Peyer's patch (tissue), 4 donors: ENCODE results near the gene BARHL2. TPM values are rescaled to one million over a fixed set of nuclear protein-coding genes. Genes with fewer than 3 reads are reported as not detected.

ENCODE experiments used
- DNase-seq, 3 donors: peaks; one replicate each; pipeline ENCODE4 v3.0.0-alpha.2; 2017 to 2019
- H3K27ac ChIP-seq, 4 donors: fragments of 200-600 bp; sonication (generic); one replicate each; pipeline ENCODE4 v1.5.1; 2016 to 2019
- H3K27me3 ChIP-seq, 2 donors: fragments of 200-600 bp; sonication (generic); one replicate each; pipeline ENCODE4 v1.5.1; 2019
- H3K36me3 ChIP-seq, 3 donors: fragments of 200-600 bp; sonication (generic); one replicate each; pipeline ENCODE4 v1.5.1; 2016 to 2019
- H3K4me1 ChIP-seq, 4 donors: fragments of 200-600 bp; sonication (generic); one replicate each; pipeline ENCODE4 v1.5.1; 2016 to 2019
- H3K4me3 ChIP-seq, 4 donors: fragments of 200-600 bp; sonication (generic); 1 replicate in 3 of 4; 2 replicates in 1 of 4; pipeline ENCODE4 v1.5.1; 2016 to 2019; ENCODE audit warnings: mild to moderate bottlenecking in 1 of 4
- H3K9me3 ChIP-seq, 4 donors: fragments of 200-600 bp; sonication (generic); one replicate each; pipeline ENCODE4 v1.5.1; 2016 to 2019; ENCODE audit warnings: mild to moderate bottlenecking in 1 of 4
- CTCF ChIP-seq, 6 experiments: fragments of 450-650 bp in 4 of 6; fragments of 200-600 bp in 2 of 6; sonication (generic) in 1 of 6; IDR thresholded peaks; one replicate each; pipeline ENCODE4 v1.5.1; 2017 to 2019; ENCODE audit warnings: antibody characterized with exemption in 6 of 6, mild to moderate bottlenecking in 3 of 6, moderate library complexity in 1 of 6
- POLR2A ChIP-seq, 2 donors: fragments of 450-650 bp; IDR thresholded peaks; one replicate each; pipeline ENCODE4 v1.5.1; 2017; ENCODE audit warnings: antibody characterized with exemption in 2 of 2, mild to moderate bottlenecking in 2 of 2, moderate library complexity in 2 of 2
- total RNA-seq, 4 donors: library from RNA; depleted of rRNA; stranded (reverse); fragments of >200 nt; gene quantifications; one replicate each; pipeline ENCODE4 v1.1.0, GENCODE V29; 2016

BARHL2 gene
- total RNA-seq, 4 donors from 2014 or later: not detected

GRCh38 chr1:90707363-90707710, 9.8 kb downstream of the BARHL2 start:
- Histone ChIP-seq H3K4me1 (peaks cover 0 to 13% (median 2%) of the 10 kb centered on the region in 4 donors), H3K4me3 (no peak overlapping the region), H3K27ac (no peak overlapping the region), H3K27me3 (peaks cover 0 to 48% of the 10 kb centered on the region in 2 donors), H3K36me3 (no peaks in the 10 kb centered on the region), H3K9me3 (no peaks in the 10 kb centered on the region)
- DNase-seq: peak in 1 of 3 donors; percentile 53
- TF ChIP-seq POLR2A (IDR thresholded peaks at IDR 0.05) (no peak), CTCF (IDR thresholded peaks at IDR 0.05) (no peak)

- peak in 1 of 3 donors; percentile 51 for DNase-seq
- TF ChIP-seq POLR2A (IDR thresholded peaks at IDR 0.05) (no peak), CTCF (IDR thresholded peaks at IDR 0.05) (no peak)
These were observed 10.4 kb downstream of the BARHL2 start for GRCh38 chr1:90706437-90707362.

GRCh38 chr1:90705956-90706355, 11.1 kb downstream of the BARHL2 start:
- TF ChIP-seq POLR2A (IDR thresholded peaks at IDR 0.05) (no peak), CTCF (IDR thresholded peaks at IDR 0.05) (no peak)
- Histone ChIP-seq H3K27me3 (peaks cover 0 to 39% of the 10 kb centered on the region in 2 donors), H3K27ac (no peak overlapping the region), H3K36me3 (no peaks in the 10 kb centered on the region), H3K4me1 (peaks cover 0 to 13% (median 2%) of the 10 kb centered on the region in 4 donors), H3K9me3 (no peaks in the 10 kb centered on the region), H3K4me3 (no peak overlapping the region)
- no peak for DNase-seq

More at GRCh38 chr1:90706437-90707362, 10.4 kb downstream of the BARHL2 start:
- no peaks in the 10 kb centered on the region for H3K36me3 ChIP-seq
- no peak overlapping the region for H3K27ac ChIP-seq
- H3K4me1 ChIP-seq: peaks cover 0 to 13% (median 2%) of the 10 kb centered on the region in 4 donors
- H3K9me3 ChIP-seq: no peaks in the 10 kb centered on the region
- H3K4me3 ChIP-seq: peak overlapping the region in 2 of 4 donors; percentile 30 to 35
- peaks cover 0 to 43% of the 10 kb centered on the region in 2 donors for H3K27me3 ChIP-seq

- Histone ChIP-seq H3K36me3 (no peaks in the 10 kb centered on the region), H3K4me1 (peaks cover 0 to 13% (median 2%) of the 10 kb centered on the region in 4 donors), H3K27me3 (peaks cover 0 to 32% of the 10 kb centered on the region in 2 donors), H3K27ac (no peak overlapping the region), H3K9me3 (no peaks in the 10 kb centered on the region), H3K4me3 (no peak overlapping the region)
- no peak for DNase-seq
- TF ChIP-seq POLR2A (IDR thresholded peaks at IDR 0.05) (no peak), CTCF (IDR thresholded peaks at IDR 0.05) (no peak)
These were observed 12.3 kb downstream of the BARHL2 start for GRCh38 chr1:90704817-90705216.

GRCh38 chr1:90694846-90695245, 22.3 kb downstream of the BARHL2 start:
- no peaks in the 10 kb centered on the region for H3K27me3 ChIP-seq
- DNase-seq: no peak
- no peaks in the 10 kb centered on the region for H3K4me1 ChIP-seq
- H3K36me3 ChIP-seq: no peaks in the 10 kb centered on the region
- TF ChIP-seq CTCF (IDR thresholded peaks at IDR 0.05) (no peak), POLR2A (IDR thresholded peaks at IDR 0.05) (no peak)
- no peak overlapping the region for H3K4me3 ChIP-seq
- no peak overlapping the region for H3K27ac ChIP-seq
- no peaks in the 10 kb centered on the region for H3K9me3 ChIP-seq
